Stimulated activated CD4-positive, alpha-beta T cell treated with anti-CD3 and anti-CD28 coated beads, Interleukin-2, amount 100 ng/mL, for 48 hours (primary cell): Measurements from ENCODE around the gene FSHR.

Experiments
- DNase-seq, 2 donors: peaks; one replicate each; pipeline ENCODE4 v3.0.0-alpha.2; 2020

FSHR gene

GRCh38 chr2:49111006-49111405 is 43.3 kb downstream of the FSHR start:
- DNase-seq: no peak

- DNase-seq: no peak
Observed at GRCh38 chr2:49110571-49110970, 43.7 kb downstream of the FSHR start.

- no peak for DNase-seq
Observed at GRCh38 chr2:49108851-49109250, 45.5 kb downstream of the FSHR start.

GRCh38 chr2:49108436-49108835 is 45.9 kb downstream of the FSHR start:
- DNase-seq: no peak

- DNase-seq: no peak
Observed at GRCh38 chr2:49105506-49105905, 48.8 kb downstream of the FSHR start.

GRCh38 chr2:49102146-49102545 is 52.2 kb downstream of the FSHR start:
- no peak for DNase-seq

- DNase-seq: no peak
Observed at GRCh38 chr2:49080681-49081080, 73.6 kb downstream of the FSHR start.

- DNase-seq: no peak
Observed at GRCh38 chr2:49070716-49071115, 83.6 kb downstream of the FSHR start.

- DNase-seq: no peak
Observed at GRCh38 chr2:49069829-49070228, 84.5 kb downstream of the FSHR start.

- DNase-seq: no peak
Observed at GRCh38 chr2:49068613-49069012, 85.7 kb downstream of the FSHR start.

GRCh38 chr2:49067971-49068370 is 86.3 kb downstream of the FSHR start:
- DNase-seq: no peak

- DNase-seq: no peak
Observed at GRCh38 chr2:49053156-49053555, 101.2 kb downstream of the FSHR start.

- DNase-seq: no peak
Observed at GRCh38 chr2:49050265-49050664, 104.0 kb downstream of the FSHR start.

GRCh38 chr2:49049161-49049560 is 105.2 kb downstream of the FSHR start:
- no peak for DNase-seq

GRCh38 chr2:49045083-49045482 is 109.2 kb downstream of the FSHR start:
- no peak for DNase-seq

- no peak for DNase-seq
Observed at GRCh38 chr2:49044350-49045079, 109.8 kb downstream of the FSHR start.

- no peak for DNase-seq
Observed at GRCh38 chr2:49043405-49043982, 110.8 kb downstream of the FSHR start.

- DNase-seq: no peak
Observed at GRCh38 chr2:49042488-49042887, 111.8 kb downstream of the FSHR start.

GRCh38 chr2:49041061-49041460 is 113.3 kb downstream of the FSHR start:
- DNase-seq: no peak

GRCh38 chr2:49037197-49037596 is 117.1 kb downstream of the FSHR start:
- no peak for DNase-seq

- DNase-seq: no peak
Observed at GRCh38 chr2:49035481-49035880, 118.8 kb downstream of the FSHR start.

GRCh38 chr2:49033394-49034185 is 120.7 kb downstream of the FSHR start:
- DNase-seq: no peak

- no peak for DNase-seq
Observed at GRCh38 chr2:49032936-49033335, 121.4 kb downstream of the FSHR start.

GRCh38 chr2:49032126-49032525 is 122.2 kb downstream of the FSHR start:
- no peak for DNase-seq
